HEK293 (cell line): ENCODE data around the gene KRT6A.

Source experiments
- PBX3 ChIP-seq: sonication (generic); formaldehyde crosslinking; IDR thresholded peaks from 2 replicates; pipeline ENCODE4 v1.8.1; 2022; ENCODE audit warnings: mild to moderate bottlenecking, moderate library complexity, missing genetic modification reagents
- PRDM1 ChIP-seq: fragments of 450-650 bp; formaldehyde crosslinking; IDR thresholded peaks from 2 replicates; pipeline ENCODE4; 2016; ENCODE audit warnings: missing biosample characterization, missing genetic modification characterization
- YY1 ChIP-seq: fragments of 450-650 bp; formaldehyde crosslinking; IDR thresholded peaks from 2 replicates; pipeline ENCODE4 v1.5.1; 2018; ENCODE audit warnings: missing biosample characterization, missing genetic modification characterization
- ZNF121 ChIP-seq: fragments of 450-650 bp; formaldehyde crosslinking; IDR thresholded peaks from 2 replicates; pipeline ENCODE4 v1.5.1; 2016; ENCODE audit warnings: missing biosample characterization, missing genetic modification characterization
- ZNF138 ChIP-seq: fragments of 450-650 bp; formaldehyde crosslinking; IDR thresholded peaks from 2 replicates; pipeline ENCODE4 v1.5.1; 2016; ENCODE audit warnings: missing biosample characterization, missing genetic modification characterization, borderline replicate concordance
- ZNF274 ChIP-seq, 2 experiments: fragments of 200-500 bp in 1 of 2; fragments of 450-650 bp in 1 of 2; sonication (Bioruptor generic) in 1 of 2; formaldehyde crosslinking in 1 of 2; IDR thresholded peaks; 2 replicates each; pipeline versions ENCODE4 v1.5.1 to v1.6.1; 2014 to 2016; ENCODE audit warnings: borderline replicate concordance in 1 of 2, inconsistent platforms in 1 of 2, low read length in 1 of 2, missing biosample characterization in 1 of 2, missing genetic modification characterization in 1 of 2
- ZNF404 ChIP-seq: fragments of 450-650 bp; formaldehyde crosslinking; IDR thresholded peaks from 2 replicates; pipeline ENCODE4 v1.5.1; 2017; ENCODE audit warnings: missing biosample characterization, missing genetic modification characterization
- ZNF571 ChIP-seq: fragments of 450-650 bp; formaldehyde crosslinking; IDR thresholded peaks from 2 replicates; pipeline ENCODE4 v1.5.0; 2017; ENCODE audit warnings: missing biosample characterization, missing genetic modification characterization
- ZSCAN18 ChIP-seq: fragments of 450-650 bp; formaldehyde crosslinking; IDR thresholded peaks from 2 replicates; pipeline ENCODE4 v1.5.1; 2016; ENCODE audit warnings: missing biosample characterization, missing genetic modification characterization
- TF ChIP-seq, protein P1 (sequence below): fragments of 450-650 bp; formaldehyde crosslinking; IDR thresholded peaks from 2 replicates; pipeline ENCODE4 v1.5.1; 2016; ENCODE audit warnings: missing biosample characterization, missing genetic modification characterization

- TF ChIP-seq ZNF138 (no peak), PRDM1 (no peak), ZNF571 (no peak), YY1 (no peak), ZSCAN18 (no peak), ZNF274 (IDR thresholded peaks at IDR 0.05; ENCODE audit: low read length) (no peak), ZNF274 (tag by site-specific recombination; IDR thresholded peaks at IDR 0.05; ENCODE audit: borderline replicate concordance) (no peak), PBX3 (CRISPR knock-in tag) (no peak), ZNF404 (tag by site-specific recombination) (no peak), ZNF121 (tag by site-specific recombination) (no peak)
- TF ChIP-seq, protein P1, sequence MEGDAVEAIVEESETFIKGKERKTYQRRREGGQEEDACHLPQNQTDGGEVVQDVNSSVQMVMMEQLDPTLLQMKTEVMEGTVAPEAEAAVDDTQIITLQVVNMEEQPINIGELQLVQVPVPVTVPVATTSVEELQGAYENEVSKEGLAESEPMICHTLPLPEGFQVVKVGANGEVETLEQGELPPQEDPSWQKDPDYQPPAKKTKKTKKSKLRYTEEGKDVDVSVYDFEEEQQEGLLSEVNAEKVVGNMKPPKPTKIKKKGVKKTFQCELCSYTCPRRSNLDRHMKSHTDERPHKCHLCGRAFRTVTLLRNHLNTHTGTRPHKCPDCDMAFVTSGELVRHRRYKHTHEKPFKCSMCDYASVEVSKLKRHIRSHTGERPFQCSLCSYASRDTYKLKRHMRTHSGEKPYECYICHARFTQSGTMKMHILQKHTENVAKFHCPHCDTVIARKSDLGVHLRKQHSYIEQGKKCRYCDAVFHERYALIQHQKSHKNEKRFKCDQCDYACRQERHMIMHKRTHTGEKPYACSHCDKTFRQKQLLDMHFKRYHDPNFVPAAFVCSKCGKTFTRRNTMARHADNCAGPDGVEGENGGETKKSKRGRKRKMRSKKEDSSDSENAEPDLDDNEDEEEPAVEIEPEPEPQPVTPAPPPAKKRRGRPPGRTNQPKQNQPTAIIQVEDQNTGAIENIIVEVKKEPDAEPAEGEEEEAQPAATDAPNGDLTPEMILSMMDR = no peak
Observed at GRCh38 chr12:52495389-52495788, 2.3 kb upstream of the KRT6A start.
